DLD1 (cell line): ENCODE data around the gene OR1N1.
"Not testable (repeated sequence)": the region's sequence is repeated elsewhere in the genome, so short reads cannot be mapped to it uniquely, and the experiment has no call there.

Experiments
- in situ Hi-C: cut with HindIII; loops from 2 replicates; pipeline ENCODE4 v1.10.0; 2017; ENCODE audit warnings: low sequenced_read_pairs

The OR1N1 gene

GRCh38 chr9:122527193-122527592 lies at the start of gene OR1N1:
Gene OR1N1 (minus strand): TSS chr9:122527293. CDS start chr9:122527293, 0 bp downstream.
- in situ Hi-C loops = no loop called here

GRCh38 chr9:122572456-122572855 lies 45.4 kb upstream of the OR1N1 start:
- in situ Hi-C loops = no loop called here

- in situ Hi-C loops = no loop called here
These were observed 40.8 kb upstream of the OR1N1 start for GRCh38 chr9:122567901-122568300.

GRCh38 chr9:122562134-122562760 lies 35.2 kb upstream of the OR1N1 start:
- in situ Hi-C loops = no loop called here

- in situ Hi-C loops = no loop called here
These were observed 34.4 kb upstream of the OR1N1 start for GRCh38 chr9:122561446-122561845.

GRCh38 chr9:122552812-122553211 lies 25.7 kb upstream of the OR1N1 start, which contains the start of gene OR1N2:
Gene OR1N2 (plus strand): TSS chr9:122553112. CDS start chr9:122553212, 100 bp downstream.
- in situ Hi-C loops = no loop called here

GRCh38 chr9:122551371-122551770 lies 24.3 kb upstream of the OR1N1 start:
- in situ Hi-C loops = no loop called here

GRCh38 chr9:122546196-122546595 lies 19.1 kb upstream of the OR1N1 start:
- in situ Hi-C loops = no loop called here

- in situ Hi-C loops = no loop called here
These were observed 11.7 kb upstream of the OR1N1 start for GRCh38 chr9:122538757-122539156.

- in situ Hi-C loops = not testable (repeated sequence)
These were observed 10.0 kb upstream of the OR1N1 start for GRCh38 chr9:122537066-122537465.

- in situ Hi-C loops = no loop called here
These were observed 9.0 kb upstream of the OR1N1 start for GRCh38 chr9:122536134-122536533.

GRCh38 chr9:122531157-122531556 lies 4.1 kb upstream of the OR1N1 start:
- in situ Hi-C loops = not testable (repeated sequence)

GRCh38 chr9:122526602-122527001 lies 491 bp downstream of the OR1N1 start:
- in situ Hi-C loops = no loop called here

- in situ Hi-C loops = no loop called here
These were observed 7.7 kb downstream of the OR1N1 start for GRCh38 chr9:122519376-122519775.

GRCh38 chr9:122518841-122519240 lies 8.3 kb downstream of the OR1N1 start, which contains the start of gene OR1J4:
Gene OR1J4 (plus strand): TSS chr9:122519141. CDS start chr9:122519141, 0 bp downstream.
- in situ Hi-C loops = no loop called here

- in situ Hi-C loops = no loop called here
These were observed 8.9 kb downstream of the OR1N1 start for GRCh38 chr9:122518226-122518625.

GRCh38 chr9:122510502-122510901 lies 16.6 kb downstream of the OR1N1 start, which contains the start of gene OR1J2:
Gene OR1J2 (plus strand): TSS chr9:122510802. CDS start chr9:122510802, 0 bp downstream.
- in situ Hi-C loops = no loop called here

- in situ Hi-C loops = no loop called here
These were observed 20.1 kb downstream of the OR1N1 start for GRCh38 chr9:122506964-122507363.

GRCh38 chr9:122498883-122499288 lies 28.2 kb downstream of the OR1N1 start:
- in situ Hi-C loops = no loop called here

GRCh38 chr9:122479062-122479461 lies 48.0 kb downstream of the OR1N1 start:
- in situ Hi-C loops = no loop called here

GRCh38 chr9:122477826-122478225 lies 49.3 kb downstream of the OR1N1 start, which contains the start of gene OR1J1:
Gene OR1J1 (minus strand): TSS chr9:122477926. CDS start chr9:122477926, 0 bp downstream.
- in situ Hi-C loops = no loop called here

- in situ Hi-C loops = no loop called here
These were observed 49.7 kb downstream of the OR1N1 start for GRCh38 chr9:122477346-122477745.
